ENCODE measurements around the gene DSCAM.

DSCAM gene

DNA sequence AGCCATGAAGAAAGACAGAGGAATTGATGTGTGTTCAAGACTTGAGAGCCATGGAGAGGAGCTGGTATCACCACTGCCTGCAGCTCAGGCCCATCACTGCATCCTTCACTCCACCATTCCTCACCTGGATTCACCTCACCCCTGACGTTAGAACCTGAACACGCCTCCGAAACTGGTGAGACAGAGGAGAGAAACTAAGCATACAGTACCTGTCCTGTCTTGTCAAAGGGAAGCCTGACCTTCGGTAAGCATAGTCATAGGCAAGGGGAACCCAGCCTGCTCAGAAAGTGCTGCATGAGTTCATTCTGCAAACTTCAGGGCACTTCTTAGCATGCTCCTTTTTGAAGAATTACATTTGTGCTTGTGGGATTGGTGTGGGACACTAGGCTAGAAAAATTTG is 425.8 kb downstream of the DSCAM start:
- no peak for DNase-seq (ENCODE audit: low read depth in 2 of 2)
- no peak overlapping the region for H3K4me3 ChIP-seq (replicated peaks in 1 of 2; ENCODE audit: low read depth in 2 of 2, low read length in 2 of 2)
- TF ChIP-seq, protein P1, sequence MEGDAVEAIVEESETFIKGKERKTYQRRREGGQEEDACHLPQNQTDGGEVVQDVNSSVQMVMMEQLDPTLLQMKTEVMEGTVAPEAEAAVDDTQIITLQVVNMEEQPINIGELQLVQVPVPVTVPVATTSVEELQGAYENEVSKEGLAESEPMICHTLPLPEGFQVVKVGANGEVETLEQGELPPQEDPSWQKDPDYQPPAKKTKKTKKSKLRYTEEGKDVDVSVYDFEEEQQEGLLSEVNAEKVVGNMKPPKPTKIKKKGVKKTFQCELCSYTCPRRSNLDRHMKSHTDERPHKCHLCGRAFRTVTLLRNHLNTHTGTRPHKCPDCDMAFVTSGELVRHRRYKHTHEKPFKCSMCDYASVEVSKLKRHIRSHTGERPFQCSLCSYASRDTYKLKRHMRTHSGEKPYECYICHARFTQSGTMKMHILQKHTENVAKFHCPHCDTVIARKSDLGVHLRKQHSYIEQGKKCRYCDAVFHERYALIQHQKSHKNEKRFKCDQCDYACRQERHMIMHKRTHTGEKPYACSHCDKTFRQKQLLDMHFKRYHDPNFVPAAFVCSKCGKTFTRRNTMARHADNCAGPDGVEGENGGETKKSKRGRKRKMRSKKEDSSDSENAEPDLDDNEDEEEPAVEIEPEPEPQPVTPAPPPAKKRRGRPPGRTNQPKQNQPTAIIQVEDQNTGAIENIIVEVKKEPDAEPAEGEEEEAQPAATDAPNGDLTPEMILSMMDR (IDR thresholded peaks at IDR 0.05; ENCODE audit: low read depth, low read length), result no peak

DNA sequence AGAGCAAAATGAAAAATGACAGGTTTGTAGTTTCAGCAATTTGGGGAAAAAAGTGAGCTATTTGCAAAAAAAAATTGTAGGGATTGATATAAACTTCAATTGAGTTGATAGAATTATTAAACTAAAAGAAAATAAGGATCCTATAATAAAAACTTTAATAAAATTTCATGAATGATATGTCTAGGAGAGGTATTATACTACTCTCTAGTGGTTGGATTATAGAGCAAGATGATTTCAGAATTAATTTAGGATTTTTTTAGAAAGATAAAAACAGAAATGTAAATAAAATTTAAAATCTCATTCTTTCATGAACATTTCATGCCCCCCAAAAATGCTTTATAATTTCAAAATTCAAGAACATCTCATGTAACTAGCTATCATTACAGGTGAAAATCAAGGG is 430.4 kb downstream of the DSCAM start:
- DNase-seq (ENCODE audit: low read depth in 2 of 2), result no peak
- H3K4me3 ChIP-seq (replicated peaks in 1 of 2; ENCODE audit: low read depth in 2 of 2, low read length in 2 of 2), result no peak overlapping the region
- TF ChIP-seq, protein P1 (IDR thresholded peaks at IDR 0.05; ENCODE audit: low read depth, low read length), result no peak

DNA sequence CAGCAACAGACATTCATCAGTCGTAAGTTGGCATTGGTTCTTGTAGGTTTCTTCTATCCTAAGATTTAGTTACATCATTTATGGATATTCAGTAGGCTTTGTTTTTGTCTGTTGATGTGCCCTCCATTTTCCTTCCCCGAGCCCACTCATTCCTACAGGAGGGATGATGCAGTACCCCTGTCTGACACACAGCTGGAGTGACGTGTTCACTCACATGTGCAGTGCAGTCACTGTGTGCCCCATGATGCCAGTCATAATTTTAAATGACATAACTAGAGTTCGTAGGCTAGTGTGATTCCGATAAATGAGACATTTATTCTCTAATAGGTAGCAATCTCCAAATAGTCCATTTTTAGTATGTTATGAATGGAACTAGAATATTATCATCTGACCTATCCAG is 438.4 kb downstream of the DSCAM start:
- DNase-seq (ENCODE audit: low read depth in 2 of 2), result no peak
- no peak overlapping the region for H3K4me3 ChIP-seq (replicated peaks in 1 of 2; ENCODE audit: low read depth in 2 of 2, low read length in 2 of 2)
- TF ChIP-seq, protein P1 (IDR thresholded peaks at IDR 0.05; ENCODE audit: low read depth, low read length), result no peak

DNA sequence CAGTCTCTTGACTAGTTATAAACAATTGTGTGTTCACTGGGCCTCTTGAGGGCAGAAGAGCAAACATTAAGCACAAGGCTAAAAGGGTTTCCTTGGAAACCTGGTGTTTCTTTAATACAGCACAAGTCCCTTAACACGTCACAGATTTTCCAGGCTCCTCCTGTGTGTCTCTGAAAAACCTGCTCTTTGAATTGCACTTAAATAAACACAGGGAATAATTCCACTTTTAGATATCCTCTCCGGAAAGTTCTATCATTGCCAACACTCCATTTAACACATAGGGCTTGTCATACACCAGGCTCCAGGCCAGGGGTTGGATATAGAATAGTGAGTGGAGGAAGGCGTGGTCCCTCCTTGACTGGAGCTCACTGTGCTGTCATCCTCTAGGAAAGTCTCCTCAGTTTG is 442.6 kb downstream of the DSCAM start:
- TF ChIP-seq, protein P1 (IDR thresholded peaks at IDR 0.05; ENCODE audit: low read depth, low read length), result no peak
- no peak overlapping the region for H3K4me3 ChIP-seq (replicated peaks in 1 of 2; ENCODE audit: low read depth in 2 of 2, low read length in 2 of 2)
- no peak for DNase-seq (ENCODE audit: low read depth in 2 of 2)

DNA sequence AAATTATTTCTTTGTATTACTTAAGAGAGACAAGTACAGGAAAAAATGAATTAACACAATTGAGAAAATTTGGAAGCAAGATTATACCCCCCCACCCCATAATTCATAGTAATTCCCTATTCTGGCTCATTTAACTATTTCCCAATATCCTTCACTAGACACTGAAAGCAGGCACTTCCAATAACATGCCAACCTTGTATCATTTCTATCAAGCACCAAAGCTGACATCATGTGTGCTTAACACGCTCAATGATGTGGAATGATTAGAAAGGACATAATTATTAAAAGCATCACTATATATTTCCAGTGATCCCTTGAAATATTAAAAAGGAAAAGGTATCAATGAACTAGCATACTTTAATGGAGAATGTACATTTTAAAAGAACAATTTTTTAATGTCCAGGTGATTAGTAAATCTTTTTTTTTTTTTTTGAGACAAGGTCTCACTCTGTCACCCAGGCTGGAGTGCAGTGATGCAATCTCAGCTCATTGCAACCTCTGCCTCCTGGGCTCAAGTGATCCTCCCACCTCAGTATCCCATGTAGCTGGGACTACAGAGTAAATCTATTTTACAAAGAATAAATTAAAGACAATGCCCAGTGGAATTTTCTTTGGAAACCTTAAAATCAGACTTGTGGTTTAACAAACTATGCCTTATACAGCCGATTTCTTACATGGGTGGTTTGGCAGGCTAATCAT is 443.9 kb downstream of the DSCAM start:
- TF ChIP-seq, protein P1 (IDR thresholded peaks at IDR 0.05; ENCODE audit: low read depth, low read length), result no peak
- no peak for DNase-seq (ENCODE audit: low read depth in 2 of 2)
- H3K4me3 ChIP-seq (replicated peaks in 1 of 2; ENCODE audit: low read depth in 2 of 2, low read length in 2 of 2), result no peak overlapping the region

DNA sequence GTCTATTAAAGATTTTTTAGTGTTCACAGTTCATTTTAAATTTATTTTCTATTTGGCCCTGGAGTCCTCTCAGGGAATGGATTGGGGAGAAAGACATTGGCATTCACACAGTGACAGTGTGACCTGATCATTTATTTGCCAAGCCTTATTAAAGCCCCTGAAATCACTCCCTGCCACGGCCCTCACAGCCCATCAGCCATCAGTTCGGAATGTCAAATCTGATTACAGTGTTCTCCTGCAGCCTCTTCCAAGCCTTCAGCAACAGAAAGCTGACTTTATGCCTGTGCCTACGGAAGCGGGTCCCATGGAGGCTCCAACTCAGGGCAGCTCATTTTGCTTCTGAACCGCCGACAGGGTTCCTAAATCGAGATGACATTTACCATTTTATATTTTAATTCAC is 451.2 kb downstream of the DSCAM start:
- DNase-seq (ENCODE audit: low read depth in 2 of 2), result no peak
- H3K4me3 ChIP-seq (replicated peaks in 1 of 2; ENCODE audit: low read depth in 2 of 2, low read length in 2 of 2), result no peak overlapping the region
- TF ChIP-seq, protein P1 (IDR thresholded peaks at IDR 0.05; ENCODE audit: low read depth, low read length), result no peak

DNA sequence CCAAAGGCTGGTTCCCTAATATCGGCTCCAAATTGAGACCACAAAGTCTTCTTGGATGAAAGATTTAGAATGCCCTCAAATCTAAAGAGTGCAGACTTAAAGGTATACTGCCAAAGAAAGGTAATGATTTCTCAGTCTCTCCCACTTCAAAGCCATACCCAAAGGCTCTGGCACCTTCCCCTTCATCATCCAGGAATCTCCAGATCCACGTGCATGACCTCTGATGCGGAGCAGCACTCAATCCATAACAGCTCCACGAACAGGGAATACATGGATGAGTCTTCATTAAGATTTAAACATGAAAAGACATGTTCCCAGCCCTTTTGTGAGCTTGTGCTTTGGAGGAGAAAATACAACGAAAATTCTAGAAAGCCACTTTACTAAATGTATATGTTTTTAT is 453.9 kb downstream of the DSCAM start:
- DNase-seq (ENCODE audit: low read depth in 2 of 2), result no peak
- TF ChIP-seq, protein P1 (IDR thresholded peaks at IDR 0.05; ENCODE audit: low read depth, low read length), result no peak
- no peak overlapping the region for H3K4me3 ChIP-seq (replicated peaks in 1 of 2; ENCODE audit: low read depth in 2 of 2, low read length in 2 of 2)
